H1 (cell line): ENCODE data around the gene RBM15. TPM values are rescaled to one million over a fixed set of nuclear protein-coding genes. Genes with fewer than 3 reads are reported as not detected.

Experiments
- CTCF ChIA-PET: fragments of 300-600 bp; sonication (Branson Sonifier 250); formaldehyde crosslinking; loops from one replicate; lab custom pipeline; 2021; ENCODE audit not compliant: partially characterized antibody; lab: Charles Lee
- POLR2A ChIA-PET: fragments of 300-600 bp; sonication (Branson Sonifier 250); formaldehyde crosslinking; loops from one replicate; lab custom pipeline; 2021; ENCODE audit warnings: inconsistent platforms; ENCODE audit not compliant: partially characterized antibody; lab: Charles Lee
- DNase-seq, 2 experiments: peaks; one replicate each; pipeline versions ENCODE4 v3.0.0 to v3.0.0-alpha.2; 2010 to 2022; ENCODE audit warnings: low spot score in 2 of 2, low read depth in 1 of 2, mixed read lengths in 1 of 2
- FAIRE-seq: peaks from 2 replicates; lab custom pipeline; 2011; peaks lifted over from hg19 to GRCh38; lab: Jason Lieb, UNC
- H2AFZ ChIP-seq: 2 replicates; pipeline ENCODE4 v1.8.1; 2012; ENCODE audit warnings: low read length, inconsistent platforms
- H2AK5ac ChIP-seq: 2 replicates; pipeline ENCODE4 v1.6.1; 2013; ENCODE audit warnings: low read depth, low read length
- H2BK120ac ChIP-seq: replicated peaks from 2 replicates; pipeline ENCODE3; 2013; ENCODE audit warnings: low read depth, low read length, inconsistent platforms
- H2BK12ac ChIP-seq: 2 replicates; pipeline ENCODE4 v1.6.1; 2013; ENCODE audit warnings: low read depth, low read length
- H2BK15ac ChIP-seq: 2 replicates; pipeline ENCODE4 v1.6.1; 2013; ENCODE audit warnings: low read length
- H2BK20ac ChIP-seq: 2 replicates; pipeline ENCODE4 v1.6.1; 2013; ENCODE audit warnings: low read length
- H2BK5ac ChIP-seq: 2 replicates; pipeline ENCODE4 v1.6.1; 2013; ENCODE audit warnings: low read depth, low read length
- H3K14ac ChIP-seq: 2 replicates; pipeline ENCODE4 v1.6.1; 2013; ENCODE audit warnings: inconsistent platforms; ENCODE audit not compliant: insufficient read length
- H3K18ac ChIP-seq: 2 replicates; pipeline ENCODE4 v1.6.1; 2013; ENCODE audit warnings: low read length; ENCODE audit errors: extremely low read depth
- H3K23ac ChIP-seq: 2 replicates; pipeline ENCODE4 v1.6.1; 2013; ENCODE audit warnings: inconsistent platforms; ENCODE audit not compliant: insufficient read length
- H3K23me2 ChIP-seq: 2 replicates; pipeline ENCODE4 v1.6.1; 2013; ENCODE audit warnings: low read depth, low read length
- H3K27ac ChIP-seq: 2 replicates; pipeline ENCODE4 v1.6.1; 2011; ENCODE audit warnings: low read depth, low read length, inconsistent platforms
- H3K27me3 ChIP-seq, 4 experiments: replicated peaks in 1 of 4; 1 replicate in 1 of 4; 2 replicates in 3 of 4; pipeline versions ENCODE4 v1.6.1 to v1.8.1; 2011 to 2013; ENCODE audit warnings: low read length in 3 of 4, mild to moderate bottlenecking in 3 of 4, inconsistent platforms in 2 of 4, mixed read lengths in 2 of 4, moderate library complexity in 1 of 4; ENCODE audit not compliant: control insufficient read depth in 3 of 4, insufficient read depth in 3 of 4; ENCODE audit errors: extremely low read depth in 1 of 4
- H3K36me3 ChIP-seq, 4 experiments: 2 replicates each; pipeline versions ENCODE4 v1.6.1 to v1.8.1; 2011 to 2013; ENCODE audit warnings: mild to moderate bottlenecking in 4 of 4, low read length in 3 of 4, moderate library complexity in 2 of 4, control low read depth in 1 of 4, inconsistent platforms in 1 of 4; ENCODE audit not compliant: insufficient read depth in 4 of 4, control insufficient read depth in 2 of 4
- H3K4ac ChIP-seq: replicated peaks from 2 replicates; pipeline ENCODE3; 2013; ENCODE audit warnings: low read length, low read depth, mixed read lengths, inconsistent platforms; ENCODE audit not compliant: insufficient read length
- H3K4me1 ChIP-seq, 4 experiments: replicated peaks in 1 of 4; 1 replicate in 1 of 4; 2 replicates in 3 of 4; pipeline versions ENCODE4 v1.6.1 to v1.8.1; 2011 to 2013; ENCODE audit warnings: low read length in 3 of 4, inconsistent platforms in 2 of 4, mixed read lengths in 1 of 4; ENCODE audit not compliant: insufficient read depth in 4 of 4, control insufficient read depth in 3 of 4
- H3K4me2 ChIP-seq, 2 experiments: 2 replicates each; pipeline versions ENCODE4 v1.6.1 to v1.8.1; 2011 to 2013; ENCODE audit warnings: low read depth in 2 of 2, low read length in 2 of 2, control low read depth in 1 of 2, inconsistent platforms in 1 of 2, mild to moderate bottlenecking in 1 of 2; ENCODE audit not compliant: insufficient read depth in 1 of 2
- H3K4me3 ChIP-seq, 4 experiments: fragments of 200-600, 300-600 bp in 1 of 4; sonication (generic), shearing (Covaris generic), sonication (Bioruptor Twin) in 1 of 4; 2 replicates each; pipeline versions ENCODE4 v1.5.1 to v1.8.1; 2011 to 2016; ENCODE audit warnings: low read length in 4 of 4, low read depth in 3 of 4, control low read depth in 2 of 4, inconsistent platforms in 2 of 4, mild to moderate bottlenecking in 2 of 4, mixed read lengths in 1 of 4, moderate library complexity in 1 of 4; ENCODE audit not compliant: insufficient read depth in 2 of 4; ENCODE audit errors: extremely low read depth in 1 of 4
- H3K56ac ChIP-seq: replicated peaks from 2 replicates; pipeline ENCODE3; 2013; ENCODE audit warnings: low read depth, mild to moderate bottlenecking, mixed read lengths, low read length, inconsistent platforms; ENCODE audit not compliant: insufficient read length
- H3K79me1 ChIP-seq: 2 replicates; pipeline ENCODE4 v1.6.1; 2013; ENCODE audit warnings: low read depth, low read length, control low read depth
- H3K79me2 ChIP-seq, 2 experiments: 2 replicates each; pipeline versions ENCODE4 v1.6.1 to v1.8.1; 2012 to 2013; ENCODE audit warnings: low read length in 2 of 2, mild to moderate bottlenecking in 2 of 2, inconsistent platforms in 1 of 2; ENCODE audit not compliant: insufficient read depth in 2 of 2, control insufficient read depth in 1 of 2
- H3K9ac ChIP-seq, 4 experiments: replicated peaks in 1 of 4; 1 replicate in 1 of 4; 2 replicates in 3 of 4; pipeline versions ENCODE4 v1.6.1 to v1.8.1; 2011 to 2013; ENCODE audit warnings: low read depth in 3 of 4, low read length in 3 of 4, control low read depth in 2 of 4, mild to moderate bottlenecking in 2 of 4, moderate library complexity in 2 of 4, inconsistent platforms in 1 of 4; ENCODE audit errors: extremely low read depth in 1 of 4
- H3K9me3 ChIP-seq, 2 experiments: 2 replicates each; pipeline versions ENCODE4 v1.6.1 to v1.8.1; 2012 to 2013; ENCODE audit warnings: mild to moderate bottlenecking in 2 of 2, moderate library complexity in 2 of 2, control low read depth in 1 of 2, inconsistent platforms in 1 of 2, low read depth in 1 of 2, low read length in 1 of 2, mixed read lengths in 1 of 2; ENCODE audit not compliant: insufficient read depth in 2 of 2
- H4K20me1 ChIP-seq, 2 experiments: replicated peaks in 1 of 2; 2 replicates each; pipeline versions ENCODE3 to v1.8.1; 2011 to 2013; ENCODE audit warnings: inconsistent platforms in 2 of 2, low read length in 2 of 2, mild to moderate bottlenecking in 1 of 2; ENCODE audit not compliant: insufficient read depth in 2 of 2, control insufficient read depth in 1 of 2
- H4K5ac ChIP-seq: 2 replicates; pipeline ENCODE4 v1.6.1; 2013; ENCODE audit warnings: low read length, low read depth, mixed read lengths, inconsistent platforms; ENCODE audit not compliant: insufficient read length
- H4K8ac ChIP-seq: 2 replicates; pipeline ENCODE4 v1.8.0; 2013; ENCODE audit warnings: mild to moderate bottlenecking, moderate library complexity, low read length, inconsistent platforms; ENCODE audit not compliant: insufficient read depth; ENCODE audit errors: extremely low read depth
- H4K91ac ChIP-seq: replicated peaks from 2 replicates; pipeline ENCODE3; 2013; ENCODE audit warnings: low read length, mixed read lengths, inconsistent platforms; ENCODE audit not compliant: insufficient read length
- CEBPB ChIP-seq: IDR thresholded peaks from 2 replicates; pipeline ENCODE4 v1.6.1; 2012; ENCODE audit warnings: low read depth, low read length
- CHD2 ChIP-seq: IDR thresholded peaks from 2 replicates; pipeline ENCODE4 v1.6.1; 2012; ENCODE audit warnings: low read length, improper control_type of control experiment
- FOSL1 ChIP-seq: IDR thresholded peaks from 2 replicates; pipeline ENCODE4 v1.6.1; 2011; ENCODE audit warnings: mild to moderate bottlenecking, low read depth, low read length, moderate library complexity; ENCODE audit not compliant: insufficient read depth
- HDAC2 ChIP-seq, 2 experiments: fragments of 300-600 bp in 1 of 2; sonication (generic) in 1 of 2; IDR thresholded peaks; 2 replicates each; pipeline ENCODE4 v1.6.1; 2011 to 2012; ENCODE audit warnings: low read depth in 2 of 2, low read length in 2 of 2, mild to moderate bottlenecking in 2 of 2, moderate library complexity in 2 of 2, borderline replicate concordance in 1 of 2, inconsistent platforms in 1 of 2
- POLR2A ChIP-seq, 2 experiments: IDR thresholded peaks; 1 replicate in 1 of 2; 2 replicates in 1 of 2; pipeline ENCODE4 v1.6.1; 2011; ENCODE audit warnings: low read depth in 2 of 2, low read length in 2 of 2, mild to moderate bottlenecking in 2 of 2; ENCODE audit errors: control extremely low read depth in 1 of 2
- POU5F1 ChIP-seq: IDR thresholded peaks from 2 replicates; pipeline ENCODE4 v1.6.1; 2011; ENCODE audit warnings: low read depth, mild to moderate bottlenecking, low read length, moderate library complexity
- RNF2 ChIP-seq: fragments of 200-900, 300-1000 bp; sonication (generic); IDR thresholded peaks from 2 replicates; pipeline ENCODE4 v1.7.1; 2016; ENCODE audit warnings: borderline replicate concordance, low read depth, mild to moderate bottlenecking, antibody characterized with exemption, low read length; ENCODE audit not compliant: poor library complexity, severe bottlenecking; ENCODE audit errors: missing control alignments
- SUZ12 ChIP-seq: fragments of 200-600 bp; sonication (generic); IDR thresholded peaks from 2 replicates; pipeline ENCODE4 v1.6.1; 2012; ENCODE audit warnings: mild to moderate bottlenecking, inconsistent platforms, low read length, moderate library complexity, mixed read lengths
- TEAD4 ChIP-seq: IDR thresholded peaks from 2 replicates; pipeline ENCODE4 v1.6.1; 2012; ENCODE audit warnings: low read depth, low read length, inconsistent platforms, mixed read lengths
- WGBS, 2 experiments: shearing (Covaris generic) in 1 of 2; methylation state at CpG; one replicate each; pipeline versions ENCODE4 v1.1.6 to v1.1.7; 2013 to 2015; ENCODE audit warnings: low lambda C conversion rate in 2 of 2, mixed read lengths in 2 of 2, inconsistent platforms in 1 of 2, low coverage in 1 of 2, missing lambda C conversion rate in 1 of 2; ENCODE audit not compliant: insufficient replicate concordance in 2 of 2, insufficient coverage in 1 of 2, insufficient read length in 1 of 2; ENCODE audit errors: extremely low coverage in 1 of 2, missing lambda C conversion rate in 1 of 2; 5-methylcytosine and 5-hydroxymethylcytosine counted together
- polyA plus RNA-seq, 7 experiments: library from polyadenylated mRNA; depleted of rRNA in 3 of 7; stranded (reverse) in 5 of 7; unstranded in 2 of 7; fragments of >200 nt in 5 of 7; fragments of 200-250 nt in 2 of 7; gene quantifications; 1 replicate in 5 of 7; 2 replicates in 1 of 7; 4 replicates in 1 of 7; pipeline versions ENCODE4 v1.2.1 to v1.2.3, GENCODE V29; 2011 to 2013; ENCODE audit warnings: missing spikeins in 2 of 7, mixed read lengths in 2 of 7
- total RNA-seq: library from RNA; stranded (reverse); fragmentation: NEBNext Ultra II Directional; extraction: Animal tissue kit (Norgen Biotek cat#: 25700); gene quantifications from 2 replicates; pipeline ENCODE4 v1.2.1, GENCODE V29; 2021

Gene RBM15
- total and polyA plus RNA-seq, 2 of the 8 experiments (the other 6 are each of a cell fraction or from before 2014, with no cell fraction given), result 13.5 to 44.9 TPM

DNA sequence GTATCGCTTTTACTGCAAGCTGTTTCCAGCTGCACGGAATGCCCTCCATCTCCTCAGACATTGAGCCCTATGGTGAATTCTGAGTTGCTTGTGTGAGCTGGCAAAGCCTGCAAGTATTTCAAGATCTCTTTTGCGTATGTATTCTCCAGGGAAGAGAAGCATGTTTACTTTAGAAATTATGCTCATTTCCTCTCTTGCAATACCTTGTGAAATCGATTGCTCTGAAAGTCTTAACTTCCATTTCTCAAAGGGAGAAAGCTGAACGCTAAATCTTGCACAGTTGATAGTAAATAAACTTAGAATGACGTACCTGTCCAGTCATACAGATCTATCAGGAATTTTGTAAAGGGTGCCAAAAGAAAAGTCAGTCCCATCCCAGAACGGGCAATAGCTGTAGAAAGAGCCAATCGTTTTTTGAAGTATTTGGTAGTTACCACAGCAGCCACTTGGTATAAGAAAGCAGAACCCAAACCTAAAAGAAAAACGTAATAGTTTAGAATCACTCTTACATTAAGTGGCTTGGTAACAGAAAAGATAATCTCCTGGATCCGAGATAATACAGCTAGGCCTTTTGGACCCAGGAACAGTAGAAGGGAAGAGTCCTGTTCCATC lies 41.6 kb downstream of the RBM15 start:
- no peaks in the 10 kb centered on the region for H3K27me3 ChIP-seq
- H3K23me2 ChIP-seq, result no peaks in the 10 kb centered on the region
- H3K9ac ChIP-seq, result no peak overlapping the region
- no peak overlapping the region for H3K27ac ChIP-seq
- no peaks in the 10 kb centered on the region for H3K9me3 ChIP-seq
- H3K56ac ChIP-seq, result no peak overlapping the region
- H2BK15ac ChIP-seq, result no peak overlapping the region
- no peak for TF ChIP-seq HDAC2 (IDR thresholded peaks at IDR 0.05; ENCODE audit: borderline replicate concordance in 1 of 2, low read depth in 2 of 2, low read length in 2 of 2)
- no peak for TF ChIP-seq CHD2
- TF ChIP-seq POLR2A (IDR thresholded peaks at IDR 0.05; ENCODE audit: control extremely low read depth in 1 of 2, low read depth in 2 of 2, low read length in 2 of 2), result no peak
- TF ChIP-seq CEBPB, result no peak
- TF ChIP-seq SUZ12, result no peak
- TF ChIP-seq FOSL1, result no peak
- TF ChIP-seq RNF2, result no peak
- no peak for TF ChIP-seq POU5F1
- no peak for TF ChIP-seq TEAD4
- 85% methylated on average over 9 of the region's 10 CpGs; no CpG with 5 or more reads in 1 of the 2 experiments for WGBS, 2 experiments
- no peak overlapping the region for H3K4me2 ChIP-seq
- no peak overlapping the region for H4K91ac ChIP-seq
- no peak overlapping the region for H2BK120ac ChIP-seq
- no peak overlapping the region for H3K14ac ChIP-seq
- H4K5ac ChIP-seq, result no peak overlapping the region
- no peak overlapping the region for H3K4ac ChIP-seq
- H3K36me3 ChIP-seq, result peaks cover 0 to 27% (median 9%) of the 10 kb centered on the region in 4 experiments; a peak in 5 of 8 replicates
- no peak for FAIRE-seq
- no peak overlapping the region for H3K18ac ChIP-seq
- no peak for DNase-seq
- H3K23ac ChIP-seq, result no peak overlapping the region
- H2BK5ac ChIP-seq, result no peak overlapping the region
- no peak overlapping the region for H2BK20ac ChIP-seq
- no peaks in the 10 kb centered on the region for H3K79me1 ChIP-seq
- H4K8ac ChIP-seq, result no peak overlapping the region
- CTCF ChIA-PET, result interaction anchor here (0.9 kb wide), 1 partner anchor 12 kb away, joined by 3 read pairs; no protein-coding TSS in a partner anchor
- H2AK5ac ChIP-seq, result no peak overlapping the region
- H2AFZ ChIP-seq, result no peak overlapping the region
- no peaks in the 10 kb centered on the region for H3K79me2 ChIP-seq
- POLR2A ChIA-PET, result interaction anchor here (0.7 to 2.1 kb wide), 3 partner anchors 11 to 33 kb away, joined by 3 to 6 read pairs (median 4); partner anchors contain the start of gene SLC16A4
- H2BK12ac ChIP-seq, result no peak overlapping the region
- H4K20me1 ChIP-seq, result peaks cover 0 to 1% of the 10 kb centered on the region in 2 experiments
- H3K4me1 ChIP-seq, result no peaks in the 10 kb centered on the region
- H3K4me3 ChIP-seq, result no peak overlapping the region
